Vagina (tissue), 2 donors: Measurements from ENCODE around the gene KLHL25.

ENCODE experiments used
- POLR2A ChIP-seq, 2 donors: fragments of 450-650 bp; IDR thresholded peaks; one replicate each; pipeline ENCODE4 v1.6.1; 2017; ENCODE audit warnings: antibody characterized with exemption in 2 of 2, mild to moderate bottlenecking in 2 of 2, moderate library complexity in 2 of 2
- TF ChIP-seq, protein P1 (sequence below), 3 experiments: fragments of 450-650 bp in 2 of 3; fragments of 200-600 bp in 1 of 3; sonication (generic) in 1 of 3; IDR thresholded peaks; one replicate each; pipeline ENCODE4 v1.5.1; 2017 to 2019; ENCODE audit warnings: antibody characterized with exemption in 3 of 3, mild to moderate bottlenecking in 2 of 3, moderate library complexity in 2 of 3

DNA sequence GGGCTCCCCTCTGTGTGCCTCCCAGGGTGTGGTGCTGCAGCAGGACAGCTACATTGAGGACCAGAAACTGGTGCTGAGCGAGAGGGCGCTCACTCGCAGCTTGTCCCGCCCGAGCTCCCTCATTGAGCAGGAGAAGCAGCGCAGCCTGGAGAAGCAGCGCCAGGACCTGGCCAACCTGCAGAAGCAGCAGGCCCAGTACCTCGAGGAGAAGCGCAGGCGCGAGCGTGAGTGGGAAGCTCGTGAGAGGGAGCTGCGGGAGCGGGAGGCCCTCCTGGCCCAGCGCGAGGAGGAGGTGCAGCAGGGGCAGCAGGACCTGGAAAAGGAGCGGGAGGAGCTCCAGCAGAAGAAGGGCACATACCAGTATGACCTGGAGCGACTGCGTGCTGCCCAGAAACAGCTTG lies 53.7 kb downstream of the KLHL25 start:
- TF ChIP-seq, protein P1, sequence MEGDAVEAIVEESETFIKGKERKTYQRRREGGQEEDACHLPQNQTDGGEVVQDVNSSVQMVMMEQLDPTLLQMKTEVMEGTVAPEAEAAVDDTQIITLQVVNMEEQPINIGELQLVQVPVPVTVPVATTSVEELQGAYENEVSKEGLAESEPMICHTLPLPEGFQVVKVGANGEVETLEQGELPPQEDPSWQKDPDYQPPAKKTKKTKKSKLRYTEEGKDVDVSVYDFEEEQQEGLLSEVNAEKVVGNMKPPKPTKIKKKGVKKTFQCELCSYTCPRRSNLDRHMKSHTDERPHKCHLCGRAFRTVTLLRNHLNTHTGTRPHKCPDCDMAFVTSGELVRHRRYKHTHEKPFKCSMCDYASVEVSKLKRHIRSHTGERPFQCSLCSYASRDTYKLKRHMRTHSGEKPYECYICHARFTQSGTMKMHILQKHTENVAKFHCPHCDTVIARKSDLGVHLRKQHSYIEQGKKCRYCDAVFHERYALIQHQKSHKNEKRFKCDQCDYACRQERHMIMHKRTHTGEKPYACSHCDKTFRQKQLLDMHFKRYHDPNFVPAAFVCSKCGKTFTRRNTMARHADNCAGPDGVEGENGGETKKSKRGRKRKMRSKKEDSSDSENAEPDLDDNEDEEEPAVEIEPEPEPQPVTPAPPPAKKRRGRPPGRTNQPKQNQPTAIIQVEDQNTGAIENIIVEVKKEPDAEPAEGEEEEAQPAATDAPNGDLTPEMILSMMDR (IDR thresholded peaks at IDR 0.05): no peak
- TF ChIP-seq POLR2A (IDR thresholded peaks at IDR 0.05): no peak
